CD4-positive, alpha-beta memory T cell (primary cell): ENCODE measurements around the gene TBXT. TPM values are rescaled to one million over a fixed set of nuclear protein-coding genes. Genes with fewer than 3 reads are reported as not detected.
"Not testable (repeated sequence)": the region's sequence is repeated elsewhere in the genome, so short reads cannot be mapped to it uniquely, and the experiment has no call there.

ENCODE experiments used
- CTCF ChIA-PET: fragments of 350-600 bp; sonication (Branson Sonifier 250); formaldehyde crosslinking; loops from one replicate; lab custom pipeline; 2021; ENCODE audit warnings: inconsistent platforms; ENCODE audit not compliant: partially characterized antibody; lab: Charles Lee
- POLR2A ChIA-PET: fragments of 350-600 bp; sonication (Branson Sonifier 250); formaldehyde crosslinking; loops from one replicate; lab custom pipeline; 2021; ENCODE audit not compliant: partially characterized antibody; lab: Charles Lee
- DNase-seq, 5 donors: peaks; one replicate each; pipeline versions ENCODE4 v3.0.0 to v3.0.0-alpha.2; 2020 to 2022; ENCODE audit warnings: mixed read lengths in 1 of 5
- H3K27ac ChIP-seq: one replicate; pipeline ENCODE4 v1.7.0; 2013; ENCODE audit warnings: low read depth, low read length
- H3K27me3 ChIP-seq: 2 replicates; pipeline ENCODE4 v1.7.0; 2013; ENCODE audit warnings: mild to moderate bottlenecking, low read length, moderate library complexity; ENCODE audit not compliant: insufficient read depth
- H3K36me3 ChIP-seq: 2 replicates; pipeline ENCODE4 v1.7.0; 2013; ENCODE audit warnings: mild to moderate bottlenecking, low read length, moderate library complexity; ENCODE audit not compliant: insufficient read depth
- H3K4me1 ChIP-seq: 2 replicates; pipeline ENCODE4 v1.7.0; 2013; ENCODE audit warnings: mild to moderate bottlenecking, low read length, moderate library complexity; ENCODE audit not compliant: insufficient read depth
- H3K4me3 ChIP-seq, 2 donors: one replicate each; pipeline ENCODE4 v1.7.0; 2013; ENCODE audit warnings: low read length in 2 of 2, mild to moderate bottlenecking in 1 of 2
- H3K9me3 ChIP-seq, 2 donors: one replicate each; pipeline ENCODE4 v1.7.0; 2013; ENCODE audit warnings: low read length in 2 of 2, control low read depth in 1 of 2; ENCODE audit not compliant: control insufficient read depth in 1 of 2
- H3K27ac Mint-ChIP-seq, 7 donors: one replicate each; pipeline ENCODE4 v1.8.0; 2020 to 2021; ENCODE audit warnings: mixed read lengths in 7 of 7, mild to moderate bottlenecking in 6 of 7, inconsistent platforms in 3 of 7, moderate library complexity in 3 of 7
- H3K27me3 Mint-ChIP-seq, 2 donors: one replicate each; pipeline ENCODE4 v1.8.0; 2020 to 2021; ENCODE audit warnings: mixed read lengths in 2 of 2
- H3K36me3 Mint-ChIP-seq, 2 donors: one replicate each; pipeline ENCODE4 v1.8.0; 2020 to 2021; ENCODE audit warnings: mixed read lengths in 2 of 2, inconsistent platforms in 1 of 2, mild to moderate bottlenecking in 1 of 2
- H3K4me1 Mint-ChIP-seq, 4 donors: one replicate each; pipeline ENCODE4 v1.8.0; 2020 to 2021; ENCODE audit warnings: mixed read lengths in 4 of 4, mild to moderate bottlenecking in 1 of 4
- H3K4me3 Mint-ChIP-seq, 8 donors: one replicate each; pipeline ENCODE4 v1.8.0; 2020 to 2021; ENCODE audit warnings: mixed read lengths in 8 of 8, mild to moderate bottlenecking in 7 of 8, moderate library complexity in 6 of 8, inconsistent platforms in 3 of 8
- H3K9me3 Mint-ChIP-seq, 8 donors: one replicate each; pipeline ENCODE4 v1.8.0; 2020 to 2021; ENCODE audit warnings: mixed read lengths in 8 of 8, mild to moderate bottlenecking in 5 of 8, inconsistent platforms in 3 of 8, moderate library complexity in 1 of 8
- intact Hi-C: fragments of 100-400 bp; cut with micrococcal nuclease; formaldehyde crosslinking; loops from one replicate; pipeline ENCODE4 v1.15.1; 2023
- polyA plus RNA-seq, 2 donors: library from polyadenylated mRNA; unstranded; fragments of 300-500 nt; fragmentation: Illumina TruSeq; gene quantifications; one replicate each; pipeline ENCODE4 v1.2.3, GENCODE V29; 2021
- total RNA-seq, 2 experiments: library from RNA; stranded (reverse); gene quantifications; one replicate each; pipeline ENCODE4 v1.2.3, GENCODE V29; 2021

Gene TBXT
- total and polyA plus RNA-seq, 4 experiments from 2014 or later, result not detected

GRCh38 chr6:166143011-166143410 is 24.6 kb downstream of the TBXT start:
- Mint-ChIP-seq H3K36me3 (no peaks in the 10 kb centered on the region), H3K27me3 (peaks cover 3 to 5% of the 10 kb centered on the region in 2 donors), H3K4me3 (no peak overlapping the region), H3K4me1 (no peaks in the 10 kb centered on the region), H3K9me3 (no peaks in the 10 kb centered on the region), H3K27ac (no peak overlapping the region)
- Histone ChIP-seq H3K9me3 (no peaks in the 10 kb centered on the region), H3K27me3 (no peaks in the 10 kb centered on the region), H3K4me1 (no peaks in the 10 kb centered on the region), H3K27ac (no peak overlapping the region), H3K36me3 (no peaks in the 10 kb centered on the region), H3K4me3 (no peak overlapping the region)
- intact Hi-C loops, result no loop called here
- ChIA-PET CTCF (no interaction called here), POLR2A (no interaction called here)
- no peak for DNase-seq

GRCh38 chr6:166127624-166128472 is 39.8 kb downstream of the TBXT start:
- POLR2A ChIA-PET, result no interaction called here
- Mint-ChIP-seq H3K4me3 (no peak overlapping the region), H3K36me3 (no peaks in the 10 kb centered on the region), H3K27me3 (peaks cover 9 to 19% of the 10 kb centered on the region in 2 donors), H3K27ac (no peak overlapping the region), H3K9me3 (no peaks in the 10 kb centered on the region), H3K4me1 (no peaks in the 10 kb centered on the region)
- intact Hi-C loops, result no loop called here
- H3K4me1 ChIP-seq, result no peaks in the 10 kb centered on the region
- CTCF ChIA-PET, result no interaction called here
- no peak for DNase-seq
- H3K36me3 ChIP-seq, result no peaks in the 10 kb centered on the region
- no peaks in the 10 kb centered on the region for H3K9me3 ChIP-seq
- no peak overlapping the region for H3K27ac ChIP-seq
- no peaks in the 10 kb centered on the region for H3K27me3 ChIP-seq
- no peak overlapping the region for H3K4me3 ChIP-seq

GRCh38 chr6:166123115-166123514 is 44.5 kb downstream of the TBXT start:
- DNase-seq, H3K4me1 ChIP-seq, intact Hi-C loops, H3K4me1 Mint-ChIP-seq, POLR2A ChIA-PET, H3K9me3 ChIP-seq, CTCF ChIA-PET, H3K4me3 ChIP-seq, H3K9me3 Mint-ChIP-seq, H3K36me3 Mint-ChIP-seq, H3K27ac Mint-ChIP-seq, H3K36me3 ChIP-seq, H3K27me3 Mint-ChIP-seq, H3K27ac ChIP-seq, H3K27me3 ChIP-seq, H3K4me3 Mint-ChIP-seq: not testable (repeated sequence)

- no peaks in the 10 kb centered on the region for H3K9me3 ChIP-seq
- intact Hi-C loops, result no loop called here
- peaks cover 2 to 3% of the 10 kb centered on the region in 2 donors for H3K27me3 Mint-ChIP-seq
- no peak overlapping the region for H3K4me3 ChIP-seq
- no peak overlapping the region for H3K27ac Mint-ChIP-seq
- DNase-seq, result no peak
- H3K4me3 Mint-ChIP-seq, result no peak overlapping the region
- H3K4me1 Mint-ChIP-seq, result no peaks in the 10 kb centered on the region
- H3K36me3 ChIP-seq, result no peaks in the 10 kb centered on the region
- no peak overlapping the region for H3K27ac ChIP-seq
- no peaks in the 10 kb centered on the region for H3K36me3 Mint-ChIP-seq
- no peaks in the 10 kb centered on the region for H3K4me1 ChIP-seq
- ChIA-PET CTCF (no interaction called here), POLR2A (no interaction called here)
- no peaks in the 10 kb centered on the region for H3K27me3 ChIP-seq
- H3K9me3 Mint-ChIP-seq, result peaks cover 0 to under 1% (median 0%) of the 10 kb centered on the region in 8 donors
Observed at GRCh38 chr6:166121726-166122125, 45.9 kb downstream of the TBXT start.

- Mint-ChIP-seq H3K36me3 (no peaks in the 10 kb centered on the region), H3K4me1 (no peaks in the 10 kb centered on the region), H3K4me3 (no peak overlapping the region), H3K9me3 (peaks cover 0 to 8% (median 4%) of the 10 kb centered on the region in 8 donors), H3K27ac (no peak overlapping the region), H3K27me3 (peaks cover under 1 to 2% of the 10 kb centered on the region in 2 donors)
- CTCF ChIA-PET, result interaction anchor here (0.6 to 1.2 kb wide), 2 partner anchors 12 to 14 kb away, joined by 3 to 4 read pairs; no protein-coding TSS in a partner anchor
- POLR2A ChIA-PET, result no interaction called here
- DNase-seq, result no peak
- H3K4me1 ChIP-seq, result no peaks in the 10 kb centered on the region
- H3K4me3 ChIP-seq, result no peak overlapping the region
- H3K27ac ChIP-seq, result no peak overlapping the region
- intact Hi-C loops, result no loop called here
- H3K36me3 ChIP-seq, result no peaks in the 10 kb centered on the region
- no peaks in the 10 kb centered on the region for H3K27me3 ChIP-seq
- H3K9me3 ChIP-seq, result no peaks in the 10 kb centered on the region
Observed at GRCh38 chr6:166119116-166119911, 48.3 kb downstream of the TBXT start.

GRCh38 chr6:166115609-166116008 is 52.0 kb downstream of the TBXT start:
- CTCF ChIA-PET, result interaction anchor here (2.7 kb wide), 1 partner anchor 9 kb away, joined by 7 read pairs; no protein-coding TSS in a partner anchor
- no peaks in the 10 kb centered on the region for H3K9me3 ChIP-seq
- Mint-ChIP-seq H3K27ac (no peak overlapping the region), H3K27me3 (peaks cover 4 to 5% of the 10 kb centered on the region in 2 donors), H3K4me3 (no peak overlapping the region), H3K36me3 (no peaks in the 10 kb centered on the region), H3K4me1 (no peaks in the 10 kb centered on the region), H3K9me3 (peaks cover 0 to 8% (median 4%) of the 10 kb centered on the region in 8 donors)
- POLR2A ChIA-PET, result no interaction called here
- no peak overlapping the region for H3K27ac ChIP-seq
- no peak overlapping the region for H3K4me3 ChIP-seq
- intact Hi-C loops, result no loop called here
- H3K4me1 ChIP-seq, result no peaks in the 10 kb centered on the region
- H3K36me3 ChIP-seq, result no peaks in the 10 kb centered on the region
- DNase-seq, result no peak
- H3K27me3 ChIP-seq, result no peaks in the 10 kb centered on the region

- H3K9me3 Mint-ChIP-seq, result peaks cover 0 to 8% (median 4%) of the 10 kb centered on the region in 8 donors
- intact Hi-C loops, result no loop called here
- CTCF ChIA-PET, result interaction anchor here (1.4 kb wide), 1 partner anchor 8 kb away, joined by 3 read pairs; no protein-coding TSS in a partner anchor
- H3K27me3 Mint-ChIP-seq, result peaks cover 9 to 12% of the 10 kb centered on the region in 2 donors
- Histone ChIP-seq H3K36me3 (no peaks in the 10 kb centered on the region), H3K4me1 (no peaks in the 10 kb centered on the region), H3K27me3 (no peaks in the 10 kb centered on the region), H3K9me3 (no peaks in the 10 kb centered on the region), H3K4me3 (no peak overlapping the region), H3K27ac (no peak overlapping the region)
- no peak overlapping the region for H3K27ac Mint-ChIP-seq
- H3K36me3 Mint-ChIP-seq, result no peaks in the 10 kb centered on the region
- no peaks in the 10 kb centered on the region for H3K4me1 Mint-ChIP-seq
- no peak overlapping the region for H3K4me3 Mint-ChIP-seq
- no peak for DNase-seq
- POLR2A ChIA-PET, result no interaction called here
Observed at GRCh38 chr6:166112580-166112979, 55.1 kb downstream of the TBXT start.
